Measurements from ENCODE around the gene CYP2S1. TPM values are rescaled to one million over a fixed set of nuclear protein-coding genes. Genes with fewer than 3 reads are reported as not detected.
A peak's percentile ranks its signal among the peaks of the same experiment; 100 is the strongest.

CYP2S1 gene
- total and polyA plus RNA-seq, 9 of the 15 experiments (the other 6 are each of a cell fraction or from before 2014, with no cell fraction given) = 0.07 to 1.9 (median 0.41) TPM

DNA sequence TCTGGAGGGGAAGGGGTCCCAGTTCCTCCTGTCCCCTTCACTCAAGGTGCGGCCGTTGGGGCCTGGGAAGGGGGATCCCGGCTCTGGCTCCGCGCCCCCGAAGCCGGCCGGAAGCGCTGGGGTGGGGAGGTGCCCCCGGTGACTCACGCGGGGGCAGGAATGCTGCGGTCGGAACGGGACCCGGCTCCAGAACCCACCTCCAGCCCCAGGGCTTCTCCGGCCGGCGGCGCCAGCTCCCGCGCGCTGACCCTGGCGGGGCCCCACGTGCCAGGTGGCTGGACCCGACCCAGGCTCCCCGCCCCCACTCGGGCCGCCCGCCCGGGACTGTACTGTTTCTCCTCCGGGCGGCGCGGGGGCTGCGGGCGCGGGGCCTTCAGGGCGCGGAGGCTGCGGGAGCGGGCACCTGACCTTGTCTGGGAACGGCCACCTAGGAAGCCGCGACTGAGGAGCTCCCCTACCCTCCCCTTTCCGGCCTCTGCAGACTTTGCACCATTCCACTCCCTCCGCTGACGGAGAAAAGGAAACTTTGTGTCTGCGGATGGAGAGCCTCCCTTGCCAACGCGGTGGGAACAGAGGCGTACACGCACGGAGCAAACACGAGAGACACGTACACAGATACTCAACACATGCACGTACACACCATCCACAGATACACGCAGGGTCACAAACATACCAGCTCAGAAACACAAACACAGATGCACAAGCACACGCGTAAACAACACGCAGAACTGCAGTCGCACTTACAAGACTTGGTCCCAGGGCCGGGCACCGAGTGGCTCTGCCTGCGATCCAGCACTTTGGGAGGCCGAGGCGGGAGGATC, 33.2 kb downstream of the CYP2S1 start (continued):
- TF ChIP-seq, protein P1, sequence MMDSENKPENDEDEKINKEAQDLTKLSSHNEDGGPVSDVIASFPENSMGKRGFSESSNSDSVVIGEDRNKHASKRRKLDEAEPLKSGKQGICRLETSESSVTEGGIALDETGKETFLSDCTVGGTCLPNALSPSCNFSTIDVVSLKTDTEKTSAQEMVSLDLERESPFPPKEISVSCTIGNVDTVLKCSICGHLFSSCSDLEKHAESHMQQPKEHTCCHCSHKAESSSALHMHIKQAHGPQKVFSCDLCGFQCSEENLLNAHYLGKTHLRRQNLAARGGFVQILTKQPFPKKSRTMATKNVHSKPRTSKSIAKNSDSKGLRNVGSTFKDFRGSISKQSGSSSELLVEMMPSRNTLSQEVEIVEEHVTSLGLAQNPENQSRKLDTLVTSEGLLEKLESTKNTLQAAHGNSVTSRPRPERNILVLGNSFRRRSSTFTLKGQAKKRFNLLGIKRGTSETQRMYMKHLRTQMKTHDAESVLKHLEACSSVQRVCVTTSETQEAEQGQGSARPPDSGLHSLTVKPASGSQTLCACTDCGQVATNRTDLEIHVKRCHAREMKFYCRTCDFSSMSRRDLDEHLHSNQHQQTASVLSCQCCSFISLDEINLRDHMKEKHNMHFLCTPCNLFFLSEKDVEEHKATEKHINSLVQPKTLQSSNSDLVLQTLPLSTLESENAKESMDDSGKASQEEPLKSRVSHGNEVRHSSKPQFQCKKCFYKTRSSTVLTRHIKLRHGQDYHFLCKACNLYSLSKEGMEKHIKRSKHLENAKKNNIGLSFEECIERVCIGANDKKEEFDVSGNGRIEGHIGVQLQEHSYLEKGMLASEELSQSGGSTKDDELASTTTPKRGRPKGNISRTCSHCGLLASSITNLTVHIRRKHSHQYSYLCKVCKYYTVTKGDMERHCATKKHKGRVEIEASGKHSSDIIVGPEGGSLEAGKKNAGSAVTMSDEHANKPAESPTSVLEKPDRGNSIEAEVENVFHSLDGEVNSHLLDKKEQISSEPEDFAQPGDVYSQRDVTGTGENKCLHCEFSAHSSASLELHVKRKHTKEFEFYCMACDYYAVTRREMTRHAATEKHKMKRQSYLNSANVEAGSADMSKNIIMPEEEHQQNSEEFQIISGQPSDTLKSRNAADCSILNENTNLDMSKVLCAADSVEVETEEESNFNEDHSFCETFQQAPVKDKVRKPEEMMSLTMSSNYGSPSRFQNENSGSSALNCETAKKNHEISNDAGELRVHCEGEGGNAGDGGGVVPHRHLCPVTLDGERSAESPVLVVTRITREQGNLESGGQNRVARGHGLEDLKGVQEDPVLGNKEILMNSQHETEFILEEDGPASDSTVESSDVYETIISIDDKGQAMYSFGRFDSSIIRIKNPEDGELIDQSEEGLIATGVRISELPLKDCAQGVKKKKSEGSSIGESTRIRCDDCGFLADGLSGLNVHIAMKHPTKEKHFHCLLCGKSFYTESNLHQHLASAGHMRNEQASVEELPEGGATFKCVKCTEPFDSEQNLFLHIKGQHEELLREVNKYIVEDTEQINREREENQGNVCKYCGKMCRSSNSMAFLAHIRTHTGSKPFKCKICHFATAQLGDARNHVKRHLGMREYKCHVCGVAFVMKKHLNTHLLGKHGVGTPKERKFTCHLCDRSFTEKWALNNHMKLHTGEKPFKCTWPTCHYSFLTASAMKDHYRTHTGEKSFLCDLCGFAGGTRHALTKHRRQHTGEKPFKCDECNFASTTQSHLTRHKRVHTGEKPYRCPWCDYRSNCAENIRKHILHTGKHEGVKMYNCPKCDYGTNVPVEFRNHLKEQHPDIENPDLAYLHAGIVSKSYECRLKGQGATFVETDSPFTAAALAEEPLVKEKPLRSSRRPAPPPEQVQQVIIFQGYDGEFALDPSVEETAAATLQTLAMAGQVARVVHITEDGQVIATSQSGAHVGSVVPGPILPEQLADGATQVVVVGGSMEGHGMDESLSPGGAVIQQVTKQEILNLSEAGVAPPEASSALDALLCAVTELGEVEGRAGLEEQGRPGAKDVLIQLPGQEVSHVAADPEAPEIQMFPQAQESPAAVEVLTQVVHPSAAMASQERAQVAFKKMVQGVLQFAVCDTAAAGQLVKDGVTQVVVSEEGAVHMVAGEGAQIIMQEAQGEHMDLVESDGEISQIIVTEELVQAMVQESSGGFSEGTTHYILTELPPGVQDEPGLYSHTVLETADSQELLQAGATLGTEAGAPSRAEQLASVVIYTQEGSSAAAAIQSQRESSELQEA (IDR thresholded peaks at IDR 0.05; ENCODE audit: low read depth) = no peak
- TF ChIP-seq ZFPM2 (CRISPR knock-in tag; IDR thresholded peaks at IDR 0.05) (no peak), ZNF444 (CRISPR knock-in tag; IDR thresholded peaks at IDR 0.05) (no peak), KLF10 (CRISPR knock-in tag; IDR thresholded peaks at IDR 0.05) (no peak), ELF4 (CRISPR knock-in tag; IDR thresholded peaks at IDR 0.05) (peak; percentile 37; the same call in 1 of the 2 replicates), RHOXF2B (CRISPR knock-in tag; conservative IDR thresholded peaks at IDR 0.05) (no peak), CHD2 (IDR thresholded peaks at IDR 0.05; ENCODE audit: low read depth, low read length) (no peak), BRD9 (IDR thresholded peaks at IDR 0.05; ENCODE audit: low read depth, partially characterized antibody) (no peak), HDAC3 (IDR thresholded peaks at IDR 0.05; ENCODE audit: borderline replicate concordance, partially characterized antibody) (no peak), ZNF282 (CRISPR knock-in tag; IDR thresholded peaks at IDR 0.05) (no peak), ZNF445 (CRISPR knock-in tag; IDR thresholded peaks at IDR 0.05; ENCODE audit: low read depth) (0 out of 2 replicates have a peak, but pooled peaks have one; percentile 44), DPF2 (IDR thresholded peaks at IDR 0.05) (no peak; the same call in 1 of the 2 replicates), CBFB (CRISPR knock-in tag; IDR thresholded peaks at IDR 0.05) (peak; percentile 87; the same call in 1 of the 2 replicates), XRCC3 (IDR thresholded peaks at IDR 0.05) (no peak), HMGN3 (IDR thresholded peaks at IDR 0.05; ENCODE audit: borderline replicate concordance, extremely low read depth, insufficient read length, low read depth, low read length) (peak; percentile 94)
- TF ChIP-seq, protein P2, sequence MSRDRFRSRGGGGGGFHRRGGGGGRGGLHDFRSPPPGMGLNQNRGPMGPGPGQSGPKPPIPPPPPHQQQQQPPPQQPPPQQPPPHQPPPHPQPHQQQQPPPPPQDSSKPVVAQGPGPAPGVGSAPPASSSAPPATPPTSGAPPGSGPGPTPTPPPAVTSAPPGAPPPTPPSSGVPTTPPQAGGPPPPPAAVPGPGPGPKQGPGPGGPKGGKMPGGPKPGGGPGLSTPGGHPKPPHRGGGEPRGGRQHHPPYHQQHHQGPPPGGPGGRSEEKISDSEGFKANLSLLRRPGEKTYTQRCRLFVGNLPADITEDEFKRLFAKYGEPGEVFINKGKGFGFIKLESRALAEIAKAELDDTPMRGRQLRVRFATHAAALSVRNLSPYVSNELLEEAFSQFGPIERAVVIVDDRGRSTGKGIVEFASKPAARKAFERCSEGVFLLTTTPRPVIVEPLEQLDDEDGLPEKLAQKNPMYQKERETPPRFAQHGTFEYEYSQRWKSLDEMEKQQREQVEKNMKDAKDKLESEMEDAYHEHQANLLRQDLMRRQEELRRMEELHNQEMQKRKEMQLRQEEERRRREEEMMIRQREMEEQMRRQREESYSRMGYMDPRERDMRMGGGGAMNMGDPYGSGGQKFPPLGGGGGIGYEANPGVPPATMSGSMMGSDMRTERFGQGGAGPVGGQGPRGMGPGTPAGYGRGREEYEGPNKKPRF (IDR thresholded peaks at IDR 0.05; ENCODE audit: low read depth, low read length) = no peak
